NCI-H1417 (cell line): Measurements from ENCODE around the gene ZNF669.

ENCODE experiments used
- DNase-seq, 3 experiments: peaks; one replicate each; lab custom pipeline; 2025; lab: John Stamatoyannopoulos, UW

ZNF669 gene

GRCh38 chr1:247111259-247111699 lies 7.1 kb upstream of the ZNF669 start:
- peak in 1 of 3 experiments; percentile 39 for DNase-seq

GRCh38 chr1:247110627-247111258 lies 6.6 kb upstream of the ZNF669 start:
- no peak for DNase-seq

- DNase-seq, result no peak
These were observed 3.5 kb upstream of the ZNF669 start for GRCh38 chr1:247107694-247108093.

GRCh38 chr1:247105966-247106365 lies 1.8 kb upstream of the ZNF669 start:
- DNase-seq, result no peak

- no peak for DNase-seq
These were observed 809 bp upstream of the ZNF669 start for GRCh38 chr1:247104965-247105364.

- no peak for DNase-seq
These were observed 1.8 kb downstream of the ZNF669 start for GRCh38 chr1:247102381-247102780.

GRCh38 chr1:247100676-247101279 lies 3.4 kb downstream of the ZNF669 start:
- no peak for DNase-seq

- no peak for DNase-seq
These were observed 7.2 kb downstream of the ZNF669 start for GRCh38 chr1:247096958-247097357.

GRCh38 chr1:247096544-247096943 lies 7.6 kb downstream of the ZNF669 start:
- no peak for DNase-seq

GRCh38 chr1:247096112-247096511 lies 8.0 kb downstream of the ZNF669 start:
- DNase-seq, result no peak

- no peak for DNase-seq
These were observed 13.7 kb downstream of the ZNF669 start for GRCh38 chr1:247090455-247090854.

GRCh38 chr1:247089616-247090375 lies 14.4 kb downstream of the ZNF669 start:
- no peak for DNase-seq

- DNase-seq, result no peak
These were observed 15.2 kb downstream of the ZNF669 start for GRCh38 chr1:247088967-247089366.

GRCh38 chr1:247087256-247087655 lies 16.9 kb downstream of the ZNF669 start:
- DNase-seq, result no peak

GRCh38 chr1:247085310-247085709 lies 18.8 kb downstream of the ZNF669 start:
- no peak for DNase-seq

- no peak for DNase-seq
These were observed 19.4 kb downstream of the ZNF669 start for GRCh38 chr1:247084771-247085170.

- peak in 2 of 3 experiments; percentile 22 to 69 for DNase-seq
These were observed 24.8 kb downstream of the ZNF669 start for GRCh38 chr1:247079141-247079874.

GRCh38 chr1:247078258-247079140 lies 25.7 kb downstream of the ZNF669 start, which contains the start of gene ZNF670:
Gene ZNF670, minus strand, starts transcription at chr1:247078811. Its CDS starts 215 bp downstream, at chr1:247078596.
- DNase-seq, result peak; percentile 88 to 99 (median 97)

- no peak for DNase-seq
These were observed 26.3 kb downstream of the ZNF669 start for GRCh38 chr1:247077876-247078257.

GRCh38 chr1:247077213-247077612 lies 26.9 kb downstream of the ZNF669 start:
- DNase-seq, result no peak

- no peak for DNase-seq
These were observed 33.5 kb downstream of the ZNF669 start for GRCh38 chr1:247070645-247071044.
